DND-41 (cell line): ENCODE results near the gene PCDH9.

ENCODE experiments used
- ATAC-seq: fragments of 200-7000 bp; cut with Tn5 transposase; 3 replicates; pipeline ENCODE4 v1.9.1; 2021; ENCODE audit warnings: low read depth; ENCODE audit not compliant: insufficient read depth
- DNase-seq: peaks from one replicate; pipeline ENCODE4 v3.0.0-alpha.2; 2020
- H2AFZ ChIP-seq: 2 replicates; pipeline ENCODE4 v1.6.0; 2012; ENCODE audit warnings: low read depth, low read length
- H3K27ac ChIP-seq: 2 replicates; pipeline ENCODE4 v1.5.1; 2012; ENCODE audit warnings: low read length, inconsistent platforms
- H3K27me3 ChIP-seq: fragments of 200-600 bp; sonication (generic); 2 replicates; pipeline ENCODE4 v1.6.0; 2012; ENCODE audit warnings: low read length, mild to moderate bottlenecking, inconsistent platforms; ENCODE audit not compliant: insufficient read depth, poor library complexity
- H3K36me3 ChIP-seq: 2 replicates; pipeline ENCODE4 v1.5.1; 2012; ENCODE audit warnings: low read length, inconsistent platforms; ENCODE audit not compliant: insufficient read depth
- H3K4me1 ChIP-seq: 2 replicates; pipeline ENCODE4 v1.5.1; 2012; ENCODE audit warnings: mild to moderate bottlenecking, low read length; ENCODE audit not compliant: insufficient read depth
- H3K4me2 ChIP-seq: 2 replicates; pipeline ENCODE4 v1.6.0; 2012; ENCODE audit warnings: mild to moderate bottlenecking, moderate library complexity, low read length, inconsistent platforms; ENCODE audit not compliant: insufficient read depth
- H3K4me3 ChIP-seq, 2 experiments: fragments of 200-600 bp in 1 of 2; shearing (Covaris generic) in 1 of 2; 2 replicates each; pipeline ENCODE4 v1.5.1; 2012 to 2016; ENCODE audit warnings: inconsistent platforms in 2 of 2, low read length in 2 of 2, mild to moderate bottlenecking in 2 of 2, low read depth in 1 of 2, moderate library complexity in 1 of 2
- H3K79me2 ChIP-seq: 2 replicates; pipeline ENCODE4 v1.6.0; 2012; ENCODE audit warnings: low read length, inconsistent platforms; ENCODE audit not compliant: insufficient read depth
- H3K9ac ChIP-seq: 2 replicates; pipeline ENCODE4 v1.6.0; 2012; ENCODE audit warnings: low read depth, mild to moderate bottlenecking, inconsistent platforms, low read length, moderate library complexity
- H3K9me3 ChIP-seq: 2 replicates; pipeline ENCODE4 v1.5.1; 2012; ENCODE audit warnings: low read length, moderate library complexity, mild to moderate bottlenecking, inconsistent platforms; ENCODE audit not compliant: insufficient read depth, severe bottlenecking
- H4K20me1 ChIP-seq: 2 replicates; pipeline ENCODE4 v1.6.0; 2012; ENCODE audit warnings: low read length; ENCODE audit not compliant: insufficient read depth
- EZH2 ChIP-seq: IDR thresholded peaks from 3 replicates; pipeline ENCODE4 v1.6.1; 2012; ENCODE audit warnings: borderline replicate concordance, low read depth, mild to moderate bottlenecking, moderate library complexity, low read length, inconsistent platforms; ENCODE audit not compliant: severe bottlenecking
- TF ChIP-seq, protein P1 (sequence below): IDR thresholded peaks from 2 replicates; pipeline ENCODE4 v1.5.1; 2012; ENCODE audit warnings: borderline replicate concordance, low read length, moderate library complexity, mild to moderate bottlenecking; ENCODE audit not compliant: poor library complexity, severe bottlenecking; ENCODE audit errors: extremely low read depth

Gene PCDH9

DNA sequence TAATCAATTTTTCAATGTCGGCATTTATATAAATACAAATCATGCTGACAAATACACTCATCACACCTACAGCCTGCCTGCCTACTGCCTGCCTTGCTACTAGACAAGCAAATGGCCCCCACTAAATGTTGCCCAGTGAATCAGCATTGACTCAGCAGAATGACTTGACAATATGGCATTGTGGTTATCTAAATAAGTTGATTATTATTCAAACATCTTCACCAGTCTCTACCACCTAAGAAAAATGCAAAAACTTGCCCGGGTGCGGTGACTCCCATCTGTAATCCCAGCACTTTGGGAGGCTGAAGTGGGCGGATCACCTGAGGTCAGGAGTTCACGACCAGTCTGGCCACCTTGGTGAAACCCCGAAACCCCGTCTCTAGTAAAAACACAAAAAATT lies 296.1 kb downstream of the PCDH9 start:
- ATAC-seq (no peak), DNase-seq (no peak)
- H3K4me3 ChIP-seq: no peak overlapping the region
- H3K27me3 ChIP-seq: no peaks in the 10 kb centered on the region
- no peak overlapping the region for H3K9ac ChIP-seq
- no peaks in the 10 kb centered on the region for H4K20me1 ChIP-seq
- no peak overlapping the region for H3K4me2 ChIP-seq
- no peaks in the 10 kb centered on the region for H3K36me3 ChIP-seq
- H3K4me1 ChIP-seq: peaks cover 6% of the 10 kb centered on the region
- H2AFZ ChIP-seq: no peak overlapping the region
- TF ChIP-seq, protein P1, sequence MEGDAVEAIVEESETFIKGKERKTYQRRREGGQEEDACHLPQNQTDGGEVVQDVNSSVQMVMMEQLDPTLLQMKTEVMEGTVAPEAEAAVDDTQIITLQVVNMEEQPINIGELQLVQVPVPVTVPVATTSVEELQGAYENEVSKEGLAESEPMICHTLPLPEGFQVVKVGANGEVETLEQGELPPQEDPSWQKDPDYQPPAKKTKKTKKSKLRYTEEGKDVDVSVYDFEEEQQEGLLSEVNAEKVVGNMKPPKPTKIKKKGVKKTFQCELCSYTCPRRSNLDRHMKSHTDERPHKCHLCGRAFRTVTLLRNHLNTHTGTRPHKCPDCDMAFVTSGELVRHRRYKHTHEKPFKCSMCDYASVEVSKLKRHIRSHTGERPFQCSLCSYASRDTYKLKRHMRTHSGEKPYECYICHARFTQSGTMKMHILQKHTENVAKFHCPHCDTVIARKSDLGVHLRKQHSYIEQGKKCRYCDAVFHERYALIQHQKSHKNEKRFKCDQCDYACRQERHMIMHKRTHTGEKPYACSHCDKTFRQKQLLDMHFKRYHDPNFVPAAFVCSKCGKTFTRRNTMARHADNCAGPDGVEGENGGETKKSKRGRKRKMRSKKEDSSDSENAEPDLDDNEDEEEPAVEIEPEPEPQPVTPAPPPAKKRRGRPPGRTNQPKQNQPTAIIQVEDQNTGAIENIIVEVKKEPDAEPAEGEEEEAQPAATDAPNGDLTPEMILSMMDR: no peak
- TF ChIP-seq EZH2: no peak
- no peaks in the 10 kb centered on the region for H3K9me3 ChIP-seq
- H3K79me2 ChIP-seq: no peaks in the 10 kb centered on the region
- H3K27ac ChIP-seq: no peak overlapping the region

DNA sequence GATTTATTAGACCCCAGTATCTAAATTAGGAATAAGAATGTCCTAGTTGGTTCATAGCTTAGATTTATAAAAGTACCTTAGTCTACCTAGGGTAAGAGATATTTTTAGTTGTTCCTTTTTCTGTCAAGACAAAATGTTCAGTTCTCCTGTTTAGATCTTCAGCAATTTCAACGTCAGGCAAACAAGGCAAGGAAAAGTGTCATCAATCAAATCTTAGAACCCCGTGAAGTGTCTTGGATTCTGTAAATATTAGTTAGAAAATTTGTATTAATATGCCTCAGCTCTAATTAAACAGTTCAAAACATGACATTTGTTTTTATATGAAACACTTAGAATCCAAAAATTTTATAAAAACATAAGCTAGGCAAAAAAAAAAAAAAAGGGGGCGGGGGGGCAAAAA lies 296.6 kb downstream of the PCDH9 start:
- Histone ChIP-seq H3K4me3 (no peak overlapping the region), H2AFZ (no peak overlapping the region), H3K9me3 (no peaks in the 10 kb centered on the region), H3K4me1 (peaks cover 6% of the 10 kb centered on the region), H3K4me2 (no peak overlapping the region), H3K27me3 (no peaks in the 10 kb centered on the region), H3K36me3 (no peaks in the 10 kb centered on the region), H3K27ac (no peak overlapping the region), H3K9ac (no peak overlapping the region), H3K79me2 (no peaks in the 10 kb centered on the region), H4K20me1 (no peaks in the 10 kb centered on the region)
- ATAC-seq (no peak), DNase-seq (no peak)
- TF ChIP-seq, protein P1: no peak
- TF ChIP-seq EZH2: no peak

DNA sequence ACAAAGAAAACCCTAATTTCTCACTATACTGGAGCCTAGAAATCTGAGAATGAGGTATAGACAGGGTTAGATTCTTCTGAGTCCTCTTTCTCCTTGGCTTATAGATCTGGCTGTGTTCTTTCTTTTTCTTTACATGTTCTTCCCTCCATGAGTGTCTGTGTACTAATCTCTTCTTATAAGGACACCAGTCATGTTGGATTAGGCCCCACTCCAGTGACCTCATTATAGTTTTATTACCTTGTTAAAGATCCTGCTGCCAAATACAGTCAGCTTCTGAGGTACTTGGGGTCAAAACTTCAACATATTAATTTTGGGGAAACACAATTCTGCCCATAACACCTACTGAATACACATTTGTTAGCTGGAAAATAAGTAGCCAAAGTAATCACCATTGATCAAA lies 302.6 kb downstream of the PCDH9 start:
- no peak overlapping the region for H3K4me3 ChIP-seq
- no peaks in the 10 kb centered on the region for H4K20me1 ChIP-seq
- ATAC-seq (no peak), DNase-seq (no peak)
- H3K79me2 ChIP-seq: no peaks in the 10 kb centered on the region
- H3K27ac ChIP-seq: no peak overlapping the region
- no peak overlapping the region for H3K4me2 ChIP-seq
- no peaks in the 10 kb centered on the region for H3K9me3 ChIP-seq
- no peak overlapping the region; the same call in 1 of the 2 replicates for H2AFZ ChIP-seq
- TF ChIP-seq, protein P1: no peak
- no peak for TF ChIP-seq EZH2
- H3K4me1 ChIP-seq: peaks cover 10% of the 10 kb centered on the region
- no peaks in the 10 kb centered on the region for H3K36me3 ChIP-seq
- H3K9ac ChIP-seq: no peak overlapping the region
- no peaks in the 10 kb centered on the region for H3K27me3 ChIP-seq
